Smooth muscle cell (in vitro differentiated cells): Measurements from ENCODE around the gene ZNF33B. TPM values are rescaled to one million over a fixed set of nuclear protein-coding genes. Genes with fewer than 3 reads are reported as not detected.

Experiments used
- DNase-seq: peaks from one replicate; lab custom pipeline; 2025; ENCODE audit not compliant: unreplicated experiment; lab: John Stamatoyannopoulos, UW
- H2AFZ ChIP-seq: fragments of 200-600 bp; sonication (generic); 2 replicates; pipeline ENCODE4 v1.6.0; 2016; ENCODE audit warnings: antibody characterized with exemption, low read depth, mild to moderate bottlenecking
- H3F3A ChIP-seq: fragments of 200-600 bp; sonication (generic); 2 replicates; pipeline ENCODE4 v1.6.0; 2017; ENCODE audit warnings: antibody characterized with exemption, low read depth
- H3K27ac ChIP-seq: fragments of 200-600 bp; sonication (generic); 2 replicates; pipeline ENCODE4 v1.5.1; 2016; ENCODE audit warnings: low read depth, mild to moderate bottlenecking
- H3K27me3 ChIP-seq: fragments of 200-600 bp; sonication (generic); 2 replicates; pipeline ENCODE4 v1.6.1; 2016; ENCODE audit warnings: low read depth, mild to moderate bottlenecking
- H3K36me3 ChIP-seq: fragments of 200-600 bp; sonication (generic); 2 replicates; pipeline ENCODE4 v1.5.1; 2016; ENCODE audit warnings: low read depth
- H3K4me1 ChIP-seq: fragments of 200-600 bp; sonication (generic); 2 replicates; pipeline ENCODE4 v1.5.1; 2016; ENCODE audit warnings: low read depth
- H3K4me2 ChIP-seq: fragments of 200-600 bp; sonication (generic); 2 replicates; pipeline ENCODE4 v1.6.0; 2016; ENCODE audit warnings: mild to moderate bottlenecking
- H3K4me3 ChIP-seq: fragments of 200-600 bp; sonication (generic); 2 replicates; pipeline ENCODE4 v1.5.1; 2016; ENCODE audit warnings: mild to moderate bottlenecking
- H3K79me2 ChIP-seq: fragments of 200-600 bp; sonication (generic); 2 replicates; pipeline ENCODE4 v1.6.0; 2016; ENCODE audit warnings: low read depth, mild to moderate bottlenecking
- H3K9ac ChIP-seq: fragments of 200-600 bp; sonication (generic); 2 replicates; pipeline ENCODE4 v1.6.0; 2016; ENCODE audit warnings: low read depth
- H3K9me3 ChIP-seq: fragments of 200-600 bp; sonication (generic); replicated peaks from 2 replicates; pipeline ENCODE4 v1.5.1; 2016; ENCODE audit warnings: low read depth
- H4K20me1 ChIP-seq: fragments of 200-600 bp; sonication (generic); 2 replicates; pipeline ENCODE4 v1.6.0; 2016; ENCODE audit warnings: low read depth
- CTCF ChIP-seq: fragments of 200-600 bp; sonication (generic); IDR thresholded peaks from 2 replicates; pipeline ENCODE4 v1.5.1; 2017; ENCODE audit warnings: borderline replicate concordance, mild to moderate bottlenecking, antibody characterized with exemption; ENCODE audit not compliant: insufficient read depth, poor library complexity, severe bottlenecking
- WGBS: methylation state at CpG from one replicate; pipeline ENCODE4 v1.1.7; 2016; ENCODE audit warnings: low lambda C conversion rate; 5-methylcytosine and 5-hydroxymethylcytosine counted together
- polyA plus RNA-seq: library from polyadenylated mRNA; unstranded; fragments of >200 nt; fragmentation: Nextera tagmentation; extraction: Ambion mirVana; gene quantifications from 2 replicates; pipeline ENCODE4 v1.2.1, GENCODE V29; 2016
- total RNA-seq: library from RNA; depleted of rRNA; stranded (reverse); fragments of >200 nt; gene quantifications from 2 replicates; pipeline ENCODE4 v1.2.3, GENCODE V29; 2014

Gene ZNF33B
- total and polyA plus RNA-seq, 2 experiments from 2014 or later = 0.55 to 1.4 TPM

- WGBS = 78% methylated on average over 3 of the region's 3 CpGs
- no peaks in the 10 kb centered on the region for H4K20me1 ChIP-seq
- H3F3A ChIP-seq = no peaks in the 10 kb centered on the region
- H3K27me3 ChIP-seq = no peaks in the 10 kb centered on the region
- TF ChIP-seq CTCF = no peak
- no peaks in the 10 kb centered on the region for H3K79me2 ChIP-seq
- no peak overlapping the region for H3K27ac ChIP-seq
- no peaks in the 10 kb centered on the region for H3K9me3 ChIP-seq
- peak overlapping the region; percentile 90 for H2AFZ ChIP-seq
- no peak overlapping the region for H3K9ac ChIP-seq
- no peaks in the 10 kb centered on the region for H3K36me3 ChIP-seq
- peaks cover 4% of the 10 kb centered on the region for H3K4me1 ChIP-seq
- peak overlapping the region; percentile 86 for H3K4me2 ChIP-seq
- peak overlapping the region; percentile 84 for H3K4me3 ChIP-seq
- no peak for DNase-seq
Measured at GRCh38 chr10:42637142-42637541, 1.2 kb downstream of the ZNF33B start.

GRCh38 chr10:42635098-42635497, 3.3 kb downstream of the ZNF33B start:
- Histone ChIP-seq H2AFZ (no peak overlapping the region), H3K79me2 (no peaks in the 10 kb centered on the region), H3K27ac (no peak overlapping the region), H4K20me1 (no peaks in the 10 kb centered on the region), H3F3A (no peaks in the 10 kb centered on the region), H3K4me3 (no peak overlapping the region), H3K4me2 (no peak overlapping the region), H3K9me3 (no peaks in the 10 kb centered on the region), H3K4me1 (peaks cover 4% of the 10 kb centered on the region), H3K9ac (no peak overlapping the region), H3K27me3 (no peaks in the 10 kb centered on the region), H3K36me3 (no peaks in the 10 kb centered on the region)
- no peak for TF ChIP-seq CTCF
- DNase-seq = no peak
- 96% methylated on average over 4 of the region's 4 CpGs for WGBS

GRCh38 chr10:42632564-42632963, 5.8 kb downstream of the ZNF33B start:
- WGBS = 92% methylated on average over 3 of the region's 3 CpGs
- H3K27ac ChIP-seq = no peak overlapping the region
- H3K36me3 ChIP-seq = no peaks in the 10 kb centered on the region
- no peaks in the 10 kb centered on the region for H3K27me3 ChIP-seq
- no peaks in the 10 kb centered on the region for H3F3A ChIP-seq
- no peaks in the 10 kb centered on the region for H3K9me3 ChIP-seq
- no peak overlapping the region for H3K4me2 ChIP-seq
- H2AFZ ChIP-seq = no peak overlapping the region
- H3K4me3 ChIP-seq = no peak overlapping the region
- no peak for DNase-seq
- no peak for TF ChIP-seq CTCF
- H4K20me1 ChIP-seq = no peaks in the 10 kb centered on the region
- no peaks in the 10 kb centered on the region for H3K4me1 ChIP-seq
- H3K79me2 ChIP-seq = no peaks in the 10 kb centered on the region
- no peak overlapping the region for H3K9ac ChIP-seq

GRCh38 chr10:42630537-42631134, 7.7 kb downstream of the ZNF33B start:
- no peak overlapping the region for H3K27ac ChIP-seq
- no peak for TF ChIP-seq CTCF
- 95% methylated on average over 1 of the region's 1 CpG for WGBS

More at GRCh38 chr10:42630537-42631134, 7.7 kb downstream of the ZNF33B start:
- Histone ChIP-seq H3F3A (no peaks in the 10 kb centered on the region), H2AFZ (no peak overlapping the region), H3K4me3 (no peak overlapping the region), H3K36me3 (no peaks in the 10 kb centered on the region), H3K4me1 (no peaks in the 10 kb centered on the region), H3K4me2 (no peak overlapping the region), H3K9ac (no peak overlapping the region), H4K20me1 (no peaks in the 10 kb centered on the region), H3K27me3 (no peaks in the 10 kb centered on the region), H3K9me3 (no peaks in the 10 kb centered on the region), H3K79me2 (no peaks in the 10 kb centered on the region)
- no peak for DNase-seq
